ENCODE results near the gene EIF4G3. TPM values are rescaled to one million over a fixed set of nuclear protein-coding genes. Genes with fewer than 3 reads are reported as not detected.

EIF4G3 gene
- total RNA-seq, 3 donors from 2014 or later (not counting 1 experiment from before 2014, with no cell fraction given): 105 to 107 (median 107) TPM

GRCh38 chr1:21106238-21106637 is 70.5 kb downstream of the EIF4G3 start:
- Mint-ChIP-seq H3K4me3 (no peak overlapping the region), H3K9me3 (no peaks in the 10 kb centered on the region), H3K36me3 (no peaks in the 10 kb centered on the region), H3K27me3 (ENCODE audit: low read depth in 2 of 2) (no peaks in the 10 kb centered on the region), H3K27ac (peak overlapping the region in 1 of 2 donors; percentile 39), H3K4me1 (peaks cover 9 to 10% of the 10 kb centered on the region in 2 donors)
- no peak for ATAC-seq
- no peaks in the 10 kb centered on the region for H3K27me3 ChIP-seq (ENCODE audit: control insufficient read depth, insufficient read depth, low read length)
- intact Hi-C loops (cut with micrococcal nuclease): no loop called here
- no peak overlapping the region for H3K27ac ChIP-seq (ENCODE audit: low read length)
- 91% methylated on average over 2 of the region's 2 CpGs for WGBS (ENCODE audit: insufficient coverage)
- no peaks in the 10 kb centered on the region for H3K4me1 ChIP-seq (ENCODE audit: control insufficient read depth, insufficient read depth, low read length)
- peaks cover 8% of the 10 kb centered on the region for H3K36me3 ChIP-seq (ENCODE audit: control insufficient read depth, insufficient read depth, low read length)
- H3K4me3 ChIP-seq (ENCODE audit: low read length): no peak overlapping the region
- H3K9me3 ChIP-seq (ENCODE audit: control insufficient read depth, insufficient read depth, low read length): no peaks in the 10 kb centered on the region
- no peak for TF ChIP-seq CTCF (IDR thresholded peaks at IDR 0.05)
- no peak for DNase-seq

- peak overlapping the region in 1 of 2 donors; percentile 39 for H3K27ac Mint-ChIP-seq
- no peaks in the 10 kb centered on the region for H3K36me3 Mint-ChIP-seq
- ATAC-seq: no peak
These were observed 70.9 kb downstream of the EIF4G3 start for GRCh38 chr1:21105807-21106206.

DNA sequence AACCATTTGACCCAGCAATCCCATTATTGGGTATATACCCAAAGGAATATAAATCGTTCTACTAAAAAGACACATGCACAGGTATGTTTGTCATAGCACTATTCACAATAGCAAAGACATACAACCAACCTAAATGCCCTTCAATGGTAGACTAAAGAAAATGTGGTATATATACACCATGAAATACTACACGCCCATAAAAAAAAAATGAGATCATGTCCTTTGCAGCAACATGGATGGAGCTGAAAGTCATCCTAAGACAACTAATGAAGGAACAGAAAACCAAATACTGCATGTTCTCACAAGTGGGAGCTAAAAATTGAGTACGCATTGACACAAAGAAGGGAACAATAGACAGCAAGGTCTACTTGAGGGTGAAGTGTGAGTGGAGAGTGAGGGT is 72.0 kb downstream of the EIF4G3 start:
- H3K27ac ChIP-seq (ENCODE audit: low read length): no peak overlapping the region
- H3K27me3 Mint-ChIP-seq (ENCODE audit: low read depth in 2 of 2): no peaks in the 10 kb centered on the region
- H3K4me1 Mint-ChIP-seq: peaks cover 14 to 16% of the 10 kb centered on the region in 2 donors
- H3K27me3 ChIP-seq (ENCODE audit: control insufficient read depth, insufficient read depth, low read length): no peaks in the 10 kb centered on the region
- no peaks in the 10 kb centered on the region for H3K36me3 Mint-ChIP-seq
- H3K27ac Mint-ChIP-seq: no peak overlapping the region
- no peak overlapping the region for H3K4me3 Mint-ChIP-seq
- no peak overlapping the region for H3K4me3 ChIP-seq (ENCODE audit: low read length)
- 84% methylated on average over 3 of the region's 3 CpGs for WGBS (ENCODE audit: insufficient coverage)
- peaks cover 8% of the 10 kb centered on the region for H3K36me3 ChIP-seq (ENCODE audit: control insufficient read depth, insufficient read depth, low read length)
- intact Hi-C loops (cut with micrococcal nuclease): no loop called here
- H3K9me3 Mint-ChIP-seq: no peaks in the 10 kb centered on the region
- DNase-seq (no peak), ATAC-seq (no peak)
- H3K9me3 ChIP-seq (ENCODE audit: control insufficient read depth, insufficient read depth, low read length): no peaks in the 10 kb centered on the region
- no peaks in the 10 kb centered on the region for H3K4me1 ChIP-seq (ENCODE audit: control insufficient read depth, insufficient read depth, low read length)
- TF ChIP-seq CTCF (IDR thresholded peaks at IDR 0.05): no peak

More at GRCh38 chr1:21105807-21106206, 70.9 kb downstream of the EIF4G3 start:
- intact Hi-C loops (cut with micrococcal nuclease): no loop called here
- H3K27me3 Mint-ChIP-seq (ENCODE audit: low read depth in 2 of 2): no peaks in the 10 kb centered on the region
- no peak overlapping the region for H3K4me3 Mint-ChIP-seq
- peaks cover 10 to 12% of the 10 kb centered on the region in 2 donors for H3K4me1 Mint-ChIP-seq
- no peak for DNase-seq
- no peak overlapping the region for H3K4me3 ChIP-seq (ENCODE audit: low read length)
- no peak for TF ChIP-seq CTCF (IDR thresholded peaks at IDR 0.05)
- H3K27me3 ChIP-seq (ENCODE audit: control insufficient read depth, insufficient read depth, low read length): no peaks in the 10 kb centered on the region
- no peaks in the 10 kb centered on the region for H3K9me3 Mint-ChIP-seq
- peaks cover 8% of the 10 kb centered on the region for H3K36me3 ChIP-seq (ENCODE audit: control insufficient read depth, insufficient read depth, low read length)
- H3K27ac ChIP-seq (ENCODE audit: low read length): no peak overlapping the region
- H3K9me3 ChIP-seq (ENCODE audit: control insufficient read depth, insufficient read depth, low read length): no peaks in the 10 kb centered on the region
- no peaks in the 10 kb centered on the region for H3K4me1 ChIP-seq (ENCODE audit: control insufficient read depth, insufficient read depth, low read length)
- WGBS (ENCODE audit: insufficient coverage): 91% methylated on average over 3 of the region's 4 CpGs

GRCh38 chr1:21100481-21100921 is 76.2 kb downstream of the EIF4G3 start:
- no peak overlapping the region for H3K27ac ChIP-seq (ENCODE audit: low read length)
- H3K9me3 ChIP-seq (ENCODE audit: control insufficient read depth, insufficient read depth, low read length): no peaks in the 10 kb centered on the region
- H3K36me3 Mint-ChIP-seq: peaks cover 8% of the 10 kb centered on the region
- DNase-seq (no peak), ATAC-seq (no peak)
- no peaks in the 10 kb centered on the region for H3K27me3 ChIP-seq (ENCODE audit: control insufficient read depth, insufficient read depth, low read length)
- no peak for TF ChIP-seq CTCF (IDR thresholded peaks at IDR 0.05)
- peaks cover 15 to 19% of the 10 kb centered on the region in 2 donors for H3K4me1 Mint-ChIP-seq
- no peak overlapping the region for H3K4me3 Mint-ChIP-seq
- no peaks in the 10 kb centered on the region for H3K27me3 Mint-ChIP-seq (ENCODE audit: low read depth in 2 of 2)
- intact Hi-C loops (cut with micrococcal nuclease): no loop called here
- no peaks in the 10 kb centered on the region for H3K9me3 Mint-ChIP-seq
- H3K36me3 ChIP-seq (ENCODE audit: control insufficient read depth, insufficient read depth, low read length): peaks cover 8% of the 10 kb centered on the region
- 62% methylated on average over 5 of the region's 5 CpGs for WGBS (ENCODE audit: insufficient coverage)
- H3K4me3 ChIP-seq (ENCODE audit: low read length): no peak overlapping the region
- peak overlapping the region; percentile 14 to 40 for H3K27ac Mint-ChIP-seq
- no peaks in the 10 kb centered on the region for H3K4me1 ChIP-seq (ENCODE audit: control insufficient read depth, insufficient read depth, low read length)

All from natural killer cell (primary cell).